ENCODE data around the gene IFNB1. TPM values are rescaled to one million over a fixed set of nuclear protein-coding genes. Genes with fewer than 3 reads are reported as not detected.

Gene IFNB1
- total RNA-seq, result not detected in 2 replicates

DNA sequence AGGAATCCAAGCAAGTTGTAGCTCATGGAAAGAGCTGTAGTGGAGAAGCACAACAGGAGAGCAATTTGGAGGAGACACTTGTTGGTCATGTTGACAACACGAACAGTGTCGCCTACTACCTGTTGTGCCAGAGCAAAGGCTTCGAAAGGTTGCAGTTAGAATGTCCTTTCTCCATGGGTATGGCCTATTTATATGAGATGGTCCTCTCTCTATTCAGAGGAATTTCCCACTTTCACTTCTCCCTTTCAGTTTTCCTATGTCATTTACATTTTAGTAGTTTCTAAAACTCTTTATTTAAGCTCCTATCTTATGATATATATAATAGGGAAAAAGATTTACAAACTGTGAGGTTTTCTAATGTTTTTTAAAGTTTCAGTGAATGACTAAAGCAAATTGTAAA lies at the start of gene IFNB1:
TSS of gene IFNB1 (minus strand) at position 162 of the 400 bp plus-strand sequence. CDS start at position 89, 73 bp downstream.
- no peak for DNase-seq (ENCODE audit: extremely low read depth, low read depth, low spot score)

DNA sequence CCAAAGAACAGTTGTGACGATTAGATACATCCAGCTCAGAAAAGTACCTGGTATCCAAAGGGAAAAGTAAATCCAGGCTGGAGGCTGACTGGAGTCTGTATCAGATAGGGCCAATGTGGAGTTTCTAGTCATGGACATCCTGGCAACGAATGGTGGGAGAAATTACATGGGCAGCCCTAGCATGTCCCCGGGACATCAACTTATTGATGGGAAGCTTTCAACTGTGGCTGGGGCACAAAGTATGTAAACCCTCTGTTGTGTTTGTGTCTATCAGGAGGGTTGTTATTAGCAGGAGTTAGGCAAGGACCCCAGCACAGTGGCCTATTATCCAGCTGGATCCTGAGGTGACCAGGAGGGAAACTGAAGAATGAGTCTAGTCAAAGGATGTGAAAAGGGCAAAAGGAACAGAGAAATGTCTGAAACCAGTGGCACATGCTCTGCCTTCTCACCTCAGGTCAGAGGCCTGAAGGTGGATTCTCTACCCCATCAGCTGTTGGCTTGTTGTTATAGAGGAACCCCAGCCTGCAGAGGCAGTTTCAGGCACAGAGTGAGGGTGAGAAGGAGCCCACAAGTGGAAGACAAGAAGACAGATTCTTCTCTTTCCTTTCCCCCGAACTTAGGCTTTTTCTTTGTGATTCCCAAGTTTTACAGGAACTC lies 44.0 kb upstream of the IFNB1 start:
- DNase-seq (ENCODE audit: extremely low read depth, low read depth, low spot score), result no peak

DNA sequence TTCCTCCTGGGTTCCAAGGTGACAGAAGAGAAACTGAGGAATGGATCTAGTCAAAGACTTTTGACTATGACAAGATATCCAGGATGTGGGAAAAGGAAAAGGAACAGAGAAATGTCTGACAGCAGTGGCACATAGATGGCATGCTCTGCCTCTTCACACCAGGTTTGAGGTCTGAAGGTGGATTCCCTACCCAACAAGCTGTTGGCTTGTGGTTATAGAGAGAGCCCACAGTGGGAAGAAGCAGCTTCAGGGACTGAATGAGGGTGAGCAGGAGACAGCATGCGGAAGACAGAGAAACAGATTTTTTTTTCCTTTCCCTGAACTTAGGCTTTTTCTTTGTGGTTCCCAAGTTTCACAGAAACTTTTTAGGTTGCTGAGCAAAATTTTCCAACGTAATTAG lies 43.3 kb upstream of the IFNB1 start:
- DNase-seq (ENCODE audit: extremely low read depth, low read depth, low spot score), result no peak

DNA sequence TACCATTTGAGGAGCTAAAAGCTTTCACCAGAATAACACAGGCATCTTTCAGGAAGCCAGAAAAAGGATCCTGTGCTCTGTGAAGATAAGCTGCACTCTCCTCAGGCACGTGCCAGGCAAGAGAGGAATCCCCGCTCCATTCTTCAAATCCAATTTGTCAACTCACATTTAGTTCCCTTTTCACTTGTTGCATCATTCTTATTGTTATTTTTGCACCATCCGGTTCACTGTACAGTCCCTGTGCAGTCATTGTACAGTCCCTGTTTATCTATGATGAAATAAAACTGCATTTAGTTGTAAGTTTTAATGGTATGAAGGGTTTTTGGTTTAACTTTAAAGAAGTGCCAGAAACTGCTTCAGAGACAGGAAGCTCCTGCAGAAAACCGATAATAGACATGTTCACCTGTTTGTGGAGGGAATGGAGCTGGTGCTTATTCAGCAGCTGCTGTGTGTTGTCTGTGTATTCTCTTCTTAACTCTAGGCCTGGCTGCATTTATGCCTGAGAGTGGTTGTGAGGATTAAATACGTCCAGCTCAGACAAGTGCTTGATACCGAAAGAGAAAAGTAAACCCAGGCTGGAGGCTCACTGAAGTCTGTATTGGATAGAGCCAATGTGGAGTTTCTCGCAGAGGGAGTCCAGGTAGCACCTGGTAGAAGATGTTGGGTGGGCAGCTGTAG lies 41.5 kb upstream of the IFNB1 start:
- DNase-seq (ENCODE audit: extremely low read depth, low read depth, low spot score), result no peak

DNA sequence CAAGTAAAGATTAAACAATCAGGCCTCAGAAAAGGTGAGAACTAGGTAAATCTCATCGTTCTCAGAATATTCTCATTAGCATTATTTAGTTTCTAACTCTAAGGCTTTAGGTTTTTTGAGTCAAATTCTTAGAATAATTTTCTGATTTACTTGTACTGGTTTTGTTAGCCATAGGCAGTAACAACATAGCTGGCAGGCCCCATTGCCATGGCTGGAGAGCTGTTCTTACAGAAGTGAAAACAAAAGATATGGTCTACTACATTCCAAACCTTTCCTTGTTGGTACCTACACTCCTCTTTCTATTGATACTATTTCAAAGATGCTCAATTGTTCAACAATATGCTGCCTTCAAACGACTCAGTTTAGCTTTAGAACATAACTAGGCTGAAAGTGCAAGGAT lies 36.6 kb upstream of the IFNB1 start:
- DNase-seq (ENCODE audit: extremely low read depth, low read depth, low spot score), result no peak

DNA sequence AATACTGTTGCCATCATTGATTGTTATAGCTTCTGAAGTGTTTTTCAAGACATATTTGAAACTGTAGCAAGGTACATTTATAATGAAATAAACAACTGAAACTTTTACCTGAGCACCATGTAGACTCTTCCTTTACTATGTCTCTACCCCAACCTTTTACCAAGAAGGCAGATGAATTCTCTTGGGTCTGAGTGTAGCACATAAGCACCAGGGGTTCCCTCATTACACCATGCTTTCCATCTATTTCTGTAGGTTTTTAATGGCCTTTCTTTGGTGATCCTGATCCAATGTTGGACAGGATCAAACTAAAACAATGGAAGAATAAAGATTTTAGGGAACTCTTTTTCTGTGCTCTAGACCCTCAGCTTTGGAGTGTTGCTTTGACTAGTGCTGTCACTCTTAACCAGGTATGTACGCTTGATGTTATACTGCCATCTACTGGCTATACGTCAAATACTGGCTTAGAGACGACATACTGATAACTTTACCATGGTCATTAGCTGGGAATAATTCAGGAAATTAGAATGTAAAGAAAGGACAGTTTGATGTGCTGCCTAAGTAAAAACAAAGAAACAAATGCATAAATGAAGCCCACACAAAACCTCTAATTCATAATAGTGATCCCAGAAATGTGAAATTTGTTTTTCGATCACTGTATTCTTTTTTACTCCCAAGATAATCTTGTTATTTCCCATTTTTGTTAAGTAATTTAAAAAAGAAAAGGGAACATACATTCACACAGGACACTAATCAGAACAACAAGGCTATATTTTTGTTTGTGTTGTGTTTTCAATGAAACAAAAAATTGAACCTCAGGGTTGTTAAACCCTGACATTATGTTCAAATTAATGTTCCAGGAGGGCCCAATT lies 33.2 kb upstream of the IFNB1 start:
- peak; percentile 56 for DNase-seq (ENCODE audit: extremely low read depth, low read depth, low spot score)

DNA sequence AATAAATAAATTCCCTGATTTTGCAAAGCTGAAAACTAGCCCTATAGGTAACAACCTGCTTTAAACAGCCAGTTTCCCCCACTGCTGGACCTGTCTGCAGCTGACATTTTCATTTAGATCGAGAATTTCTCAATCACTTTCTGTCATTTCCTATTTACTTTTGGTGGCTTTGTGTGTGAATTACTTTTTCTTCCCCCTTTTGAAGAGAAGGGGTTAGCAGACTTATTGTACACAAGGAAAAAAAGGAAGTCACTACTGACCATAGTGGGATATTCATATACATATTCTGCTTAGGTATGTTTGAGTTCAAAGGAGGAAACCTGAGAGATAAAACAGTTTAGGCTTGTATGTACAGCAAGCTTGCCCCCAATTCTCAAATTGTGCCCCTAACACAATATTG lies 27.0 kb upstream of the IFNB1 start:
- no peak for DNase-seq (ENCODE audit: extremely low read depth, low read depth, low spot score)

DNA sequence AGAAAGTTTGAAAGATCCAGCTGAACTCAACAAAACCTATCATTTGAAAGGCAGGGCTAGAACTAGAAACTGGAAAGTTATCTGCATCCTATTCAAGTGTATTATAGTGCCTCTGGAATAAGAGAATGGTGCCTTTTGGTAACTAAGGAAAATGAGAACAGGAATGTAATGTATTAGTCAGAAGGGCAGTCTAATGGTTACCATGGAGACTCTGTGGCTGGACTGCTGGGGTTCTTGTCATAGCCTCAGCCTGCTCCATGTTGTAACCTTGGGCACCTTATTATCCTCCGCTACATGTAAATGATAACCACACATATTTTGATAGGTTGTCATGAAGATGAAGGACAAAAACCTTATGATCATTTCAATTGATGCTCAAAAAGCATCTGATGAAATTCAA lies 24.6 kb upstream of the IFNB1 start:
- DNase-seq (ENCODE audit: extremely low read depth, low read depth, low spot score), result no peak

DNA sequence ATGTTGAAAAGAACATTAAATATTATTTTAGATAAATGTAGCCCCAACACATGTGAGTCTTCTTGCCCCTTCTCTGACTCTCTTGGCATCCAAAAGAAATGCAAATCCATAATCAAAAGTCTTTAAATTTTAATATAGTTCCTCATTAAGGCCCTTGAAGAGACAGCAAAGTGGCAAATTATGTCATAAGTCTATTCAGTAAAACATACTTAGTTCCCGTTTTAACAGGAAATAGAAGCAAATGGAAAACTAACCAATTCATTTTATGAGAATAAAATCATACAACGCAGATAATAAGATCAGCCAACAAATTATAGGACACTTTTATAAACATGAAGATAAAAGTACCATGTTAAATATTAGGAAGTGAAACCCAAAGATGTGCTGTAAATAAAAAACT lies 20.1 kb upstream of the IFNB1 start:
- DNase-seq (ENCODE audit: extremely low read depth, low read depth, low spot score), result no peak

DNA sequence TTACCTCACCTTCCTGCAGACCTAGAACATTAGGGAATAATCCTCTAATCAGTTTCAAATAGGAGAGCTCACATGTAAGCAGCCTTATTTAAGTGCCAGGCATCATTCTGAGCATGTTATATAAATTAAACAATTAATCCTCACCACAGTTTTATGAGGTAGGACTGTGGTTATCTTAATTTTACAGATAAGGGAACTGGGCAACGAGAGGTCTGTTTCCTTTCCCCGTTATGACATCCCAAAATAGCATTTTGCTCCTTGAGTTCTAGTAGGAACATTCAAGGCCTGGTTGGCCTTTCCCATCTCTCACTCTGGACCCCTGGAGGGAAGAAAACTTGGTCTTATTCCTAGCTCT lies 19.1 kb upstream of the IFNB1 start:
- no peak for DNase-seq (ENCODE audit: extremely low read depth, low read depth, low spot score)

DNA sequence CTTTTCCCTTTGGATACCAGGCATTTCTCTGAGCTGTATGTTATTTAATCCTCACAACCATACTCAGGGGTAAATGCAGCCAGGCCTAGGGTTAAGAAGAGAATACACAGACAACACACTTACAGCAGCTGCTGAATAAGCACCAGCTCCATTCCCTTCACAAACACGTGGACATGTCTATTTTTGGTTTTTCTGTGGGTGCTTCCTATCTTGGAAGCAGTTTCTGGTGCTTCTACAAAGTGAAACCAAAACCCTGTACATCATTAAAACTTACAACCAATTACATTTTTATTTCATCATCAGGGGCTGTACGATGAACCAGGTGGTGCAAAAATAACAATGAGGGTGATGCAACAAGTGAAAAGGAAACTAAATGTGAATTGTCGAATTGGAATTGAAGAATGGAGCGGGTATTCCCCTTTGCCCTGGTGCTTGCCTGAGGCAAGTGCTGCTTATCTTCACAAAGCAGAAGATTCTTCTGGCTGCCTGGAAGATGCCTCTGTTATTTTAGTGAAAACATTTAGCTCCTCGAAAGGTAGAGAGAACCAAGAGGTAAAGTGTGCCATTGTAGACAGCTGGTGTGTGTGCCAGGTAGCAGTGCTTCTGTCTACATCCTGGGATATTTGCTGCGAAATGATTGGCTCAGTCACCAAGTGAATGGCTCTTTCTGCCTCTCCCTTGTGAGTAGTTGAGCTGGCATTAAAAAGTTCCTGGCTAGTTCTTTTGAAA lies 18.6 kb upstream of the IFNB1 start:
- DNase-seq (ENCODE audit: extremely low read depth, low read depth, low spot score), result no peak

DNA sequence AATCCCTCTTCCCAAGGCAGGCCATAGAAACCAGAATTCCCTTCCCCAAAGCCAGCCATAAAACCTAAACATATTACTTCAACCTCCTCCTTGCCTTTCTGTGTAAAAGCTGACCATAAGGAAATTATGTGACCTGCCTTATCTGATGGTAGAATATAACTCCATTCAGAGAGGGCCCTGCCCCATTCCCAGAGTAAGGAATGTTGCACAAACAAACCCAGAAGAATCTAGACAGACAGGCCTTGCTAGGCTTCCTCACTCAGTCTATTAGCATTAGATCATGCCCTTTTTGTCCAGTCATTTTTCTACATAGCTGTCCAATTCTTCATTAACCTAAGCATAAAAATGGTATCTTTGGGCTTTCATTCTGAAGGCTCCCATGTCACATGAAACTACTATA lies 17.8 kb upstream of the IFNB1 start:
- DNase-seq (ENCODE audit: extremely low read depth, low read depth, low spot score), result no peak

DNA sequence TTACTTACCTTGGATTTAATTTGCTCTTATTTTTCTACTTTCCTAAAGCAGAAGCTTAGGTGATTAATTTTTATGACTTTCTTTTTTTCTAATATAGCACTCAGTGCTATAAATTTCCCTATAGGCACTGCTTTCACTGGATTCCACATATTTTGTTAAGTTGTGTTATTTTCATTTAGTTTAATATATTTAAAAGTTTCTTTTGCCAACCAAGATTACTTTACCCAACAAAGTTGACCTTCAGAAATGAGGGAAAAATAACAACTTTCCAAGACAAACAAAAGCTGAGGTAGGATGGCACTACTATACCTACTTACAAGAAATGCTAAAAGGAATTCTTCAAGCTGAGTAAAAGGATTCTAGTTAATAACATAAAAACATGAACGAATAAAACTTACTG lies 8.8 kb upstream of the IFNB1 start:
- DNase-seq (ENCODE audit: extremely low read depth, low read depth, low spot score), result no peak

DNA sequence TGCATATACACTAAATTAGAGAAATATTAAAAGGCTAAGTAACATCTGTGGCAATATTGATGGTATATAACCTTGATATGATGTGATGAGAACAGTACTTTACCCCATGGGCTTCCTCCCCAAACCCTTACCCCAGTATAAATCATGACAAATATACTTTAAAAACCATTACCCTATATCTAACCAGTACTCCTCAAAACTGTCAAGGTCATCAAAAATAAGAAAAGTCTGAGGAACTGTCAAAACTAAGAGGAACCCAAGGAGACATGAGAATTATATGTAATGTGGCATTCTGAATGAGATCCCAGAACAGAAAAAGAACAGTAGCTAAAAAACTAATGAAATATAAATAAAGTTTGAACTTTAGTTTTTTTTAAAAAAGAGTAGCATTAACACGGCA lies 7.3 kb upstream of the IFNB1 start:
- no peak for DNase-seq (ENCODE audit: extremely low read depth, low read depth, low spot score)

DNA sequence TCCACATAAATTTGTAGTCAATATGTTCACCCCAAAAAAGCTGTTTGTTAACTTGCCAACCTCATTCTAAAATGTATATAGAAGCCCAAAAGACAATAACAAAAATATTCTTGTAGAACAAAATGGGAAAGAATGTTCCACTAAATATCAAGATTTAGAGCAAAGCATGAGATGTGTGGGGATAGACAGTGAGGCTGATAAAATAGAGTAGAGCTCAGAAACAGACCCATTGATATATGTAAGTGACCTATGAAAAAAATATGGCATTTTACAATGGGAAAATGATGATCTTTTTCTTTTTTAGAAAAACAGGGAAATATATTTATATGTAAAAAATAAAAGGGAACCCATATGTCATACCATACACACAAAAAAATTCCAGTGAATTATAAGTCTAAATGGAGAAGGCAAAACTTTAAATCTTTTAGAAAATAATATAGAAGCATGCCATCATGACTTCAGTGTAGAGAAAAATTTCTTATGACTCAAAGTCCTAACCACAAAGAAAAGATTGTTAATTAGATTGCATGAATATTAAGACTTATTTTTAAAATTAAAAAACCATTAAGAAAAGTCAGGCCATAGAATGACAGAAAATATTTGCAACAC lies 6.6 kb upstream of the IFNB1 start:
- no peak for DNase-seq (ENCODE audit: extremely low read depth, low read depth, low spot score)

DNA sequence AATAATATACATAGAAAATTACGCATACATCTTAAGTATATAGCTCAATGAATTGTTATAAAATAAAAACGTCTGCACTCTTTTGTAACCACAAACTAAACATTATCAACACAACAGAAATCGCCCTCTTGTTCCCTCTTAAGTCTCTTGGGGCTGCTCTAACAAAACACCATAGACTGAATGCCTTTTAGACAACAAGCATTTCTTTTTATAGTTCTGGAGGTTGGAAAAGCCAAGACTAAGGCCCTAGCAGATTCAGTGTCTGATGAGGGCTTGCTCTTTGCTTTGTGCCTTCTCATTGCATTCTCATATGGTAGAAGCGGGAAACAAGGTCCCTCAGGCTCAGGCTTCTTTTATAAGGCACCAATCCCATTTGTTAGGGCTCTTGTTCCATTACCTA lies 4.9 kb upstream of the IFNB1 start:
- no peak for DNase-seq (ENCODE audit: extremely low read depth, low read depth, low spot score)

DNA sequence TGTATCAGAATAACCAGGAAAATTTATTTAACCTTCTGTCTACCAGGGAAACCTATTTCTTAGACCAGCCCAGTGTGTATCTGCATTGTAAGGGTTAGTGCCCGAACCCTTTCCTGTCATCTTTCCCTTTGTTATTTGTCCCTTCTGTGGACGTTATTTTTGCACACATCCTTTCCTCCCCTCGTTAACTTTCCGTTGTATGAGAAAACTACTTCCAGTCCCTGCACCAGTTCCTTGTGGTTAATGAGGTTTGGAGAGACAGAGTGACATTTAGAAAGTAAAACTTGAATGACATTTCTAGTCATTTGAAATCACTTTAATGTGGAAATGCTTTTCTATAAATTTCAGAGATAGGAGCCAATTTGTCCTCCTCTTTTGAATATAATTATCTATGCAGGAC lies 4.3 kb upstream of the IFNB1 start:
- DNase-seq (ENCODE audit: extremely low read depth, low read depth, low spot score), result no peak

DNA sequence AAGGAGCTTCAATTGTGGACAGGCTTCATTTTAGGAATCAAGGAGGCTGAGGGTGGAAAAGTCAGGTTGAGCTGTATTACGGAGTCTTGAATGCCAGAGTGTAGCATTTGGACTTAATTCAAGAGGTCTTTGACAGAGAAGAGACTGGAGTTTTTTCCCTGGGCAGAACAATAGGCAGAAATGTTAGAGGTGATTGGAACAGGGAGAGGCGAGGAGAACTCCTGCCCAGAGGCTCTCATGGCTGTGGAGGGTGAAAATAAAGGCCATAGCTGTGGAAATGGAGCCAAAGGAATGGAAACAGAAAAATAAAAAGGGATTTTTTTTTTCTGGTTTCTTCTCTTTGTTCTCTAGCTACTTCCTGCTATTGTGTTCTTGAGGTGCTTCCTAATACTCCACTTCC lies 3.7 kb upstream of the IFNB1 start:
- DNase-seq (ENCODE audit: extremely low read depth, low read depth, low spot score), result no peak

DNA sequence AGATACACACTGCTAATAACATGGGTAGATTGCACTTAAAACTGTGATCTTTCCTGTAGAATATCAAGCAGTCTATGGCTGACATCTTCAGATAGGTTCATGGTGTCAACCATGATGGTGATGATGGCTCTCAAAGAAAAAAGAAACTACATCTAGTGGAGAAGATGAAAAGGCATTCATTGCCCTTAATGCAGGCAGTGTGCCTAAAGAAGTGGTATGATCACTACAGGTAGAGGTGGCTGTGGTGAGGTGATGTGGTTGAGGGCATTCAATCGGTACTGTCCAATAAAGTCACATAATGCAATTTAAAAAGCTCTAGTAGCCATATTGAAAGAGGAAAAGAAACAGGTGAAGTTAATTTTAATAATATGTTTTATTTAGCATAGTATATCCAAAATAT lies 3.1 kb upstream of the IFNB1 start:
- DNase-seq (ENCODE audit: extremely low read depth, low read depth, low spot score), result no peak

DNA sequence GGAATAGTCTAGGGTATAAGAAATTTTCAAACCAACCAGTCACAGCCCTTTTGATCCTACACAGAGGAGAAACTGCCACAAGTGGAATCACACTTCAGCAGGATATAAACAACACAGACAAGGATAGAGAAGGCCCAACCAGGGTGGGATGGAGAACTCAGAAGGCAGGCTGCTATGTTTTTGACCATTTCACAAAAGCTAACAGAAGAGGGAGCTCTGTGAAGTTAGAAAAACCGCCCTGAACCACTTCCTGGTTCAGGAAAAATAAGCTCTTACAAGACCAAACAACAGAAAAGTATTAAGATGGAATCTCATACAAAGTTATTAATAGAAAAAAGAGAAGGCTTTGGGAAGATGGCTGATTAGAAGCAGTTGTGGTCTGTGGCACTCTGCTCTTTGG lies 960 bp upstream of the IFNB1 start:
- no peak for DNase-seq (ENCODE audit: extremely low read depth, low read depth, low spot score)

DNA sequence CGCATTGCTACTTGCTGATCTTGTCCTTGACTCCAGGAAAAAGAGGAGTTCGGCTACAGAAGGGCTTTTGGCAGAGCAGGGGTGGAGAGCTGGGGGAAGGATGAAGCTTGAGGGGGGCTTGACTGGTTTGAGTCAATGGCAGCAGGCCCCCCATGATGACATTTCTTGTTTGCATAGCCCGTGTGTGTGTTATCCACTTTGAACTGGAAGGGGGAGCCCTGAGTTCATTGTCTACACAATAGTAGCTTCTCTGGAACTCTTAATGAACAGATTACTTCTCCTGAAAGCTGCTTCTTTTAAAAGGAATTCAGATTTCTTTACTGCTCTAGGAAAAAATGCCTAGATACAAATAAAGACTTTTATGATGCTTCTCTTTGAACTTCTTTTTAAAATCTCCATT lies 2.3 kb downstream of the IFNB1 start:
- no peak for DNase-seq (ENCODE audit: extremely low read depth, low read depth, low spot score)

Measured in glomerular endothelial cell (primary cell).